H9 (cell line): ENCODE results near the gene CDH6. TPM values are rescaled to one million over a fixed set of nuclear protein-coding genes. Genes with fewer than 3 reads are reported as not detected.
A peak's percentile ranks its signal among the peaks of the same experiment; 100 is the strongest.

ENCODE experiments used
- DNase-seq: peaks from one replicate; pipeline ENCODE4 v3.0.0-alpha.2; 2017
- H2AFZ ChIP-seq: one replicate; pipeline ENCODE4 v1.6.1; 2013; ENCODE audit warnings: mild to moderate bottlenecking, low read length, control low read depth, moderate library complexity
- H2AK5ac ChIP-seq: 2 replicates; pipeline ENCODE4 v1.6.1; 2013; ENCODE audit warnings: low read length, control low read depth, mixed read lengths; ENCODE audit not compliant: insufficient read length
- H2BK120ac ChIP-seq: one replicate; pipeline ENCODE4 v1.6.1; 2013; ENCODE audit warnings: low read depth, mild to moderate bottlenecking, low read length, control low read depth, inconsistent platforms; ENCODE audit not compliant: poor library complexity, severe bottlenecking
- H2BK12ac ChIP-seq: 2 replicates; pipeline ENCODE4 v1.6.1; 2013; ENCODE audit warnings: low read length, control low read depth, mixed read lengths, low read depth; ENCODE audit not compliant: insufficient read length
- H2BK15ac ChIP-seq: 2 replicates; pipeline ENCODE4 v1.6.1; 2013; ENCODE audit warnings: low read depth, low read length, control low read depth
- H2BK20ac ChIP-seq: one replicate; pipeline ENCODE4 v1.6.1; 2013; ENCODE audit warnings: low read depth, mild to moderate bottlenecking, low read length, control low read depth, inconsistent platforms; ENCODE audit not compliant: poor library complexity, severe bottlenecking
- H2BK5ac ChIP-seq: 2 replicates; pipeline ENCODE4 v1.6.1; 2013; ENCODE audit warnings: low read length, control low read depth, mixed read lengths; ENCODE audit not compliant: insufficient read length
- H3K14ac ChIP-seq: 2 replicates; pipeline ENCODE4 v1.6.1; 2013; ENCODE audit warnings: low read length, control low read depth; ENCODE audit not compliant: insufficient read depth
- H3K18ac ChIP-seq: 2 replicates; pipeline ENCODE4 v1.6.1; 2013; ENCODE audit warnings: low read depth, mild to moderate bottlenecking, mixed read lengths, low read length, control low read depth; ENCODE audit not compliant: insufficient read length
- H3K23ac ChIP-seq: 2 replicates; pipeline ENCODE4 v1.6.1; 2013; ENCODE audit warnings: low read length, control low read depth, mixed read lengths, low read depth; ENCODE audit not compliant: insufficient read length
- H3K23me2 ChIP-seq: 2 replicates; pipeline ENCODE4 v1.6.1; 2013; ENCODE audit warnings: low read depth, mild to moderate bottlenecking, mixed read lengths, low read length, control low read depth; ENCODE audit not compliant: insufficient read length, poor library complexity, severe bottlenecking
- H3K27ac ChIP-seq: 2 replicates; pipeline ENCODE4 v1.5.1; 2013; ENCODE audit warnings: low read length, control low read depth, mixed read lengths, low read depth; ENCODE audit not compliant: insufficient read length
- H3K27me3 ChIP-seq: 2 replicates; pipeline ENCODE4 v1.6.1; 2013; ENCODE audit warnings: low read length, control low read depth, inconsistent platforms; ENCODE audit not compliant: insufficient read depth
- H3K4ac ChIP-seq: 2 replicates; pipeline ENCODE4 v1.6.1; 2013; ENCODE audit warnings: low read depth, mild to moderate bottlenecking, control low read depth, inconsistent platforms, low read length, moderate library complexity
- H3K4me1 ChIP-seq: 2 replicates; pipeline ENCODE4 v1.6.1; 2013; ENCODE audit warnings: low read length, control low read depth, inconsistent platforms; ENCODE audit not compliant: insufficient read depth
- H3K4me2 ChIP-seq: 2 replicates; pipeline ENCODE4 v1.6.1; 2013; ENCODE audit warnings: low read length, control low read depth, mixed read lengths; ENCODE audit not compliant: insufficient read length, insufficient read depth
- H3K56ac ChIP-seq: 2 replicates; pipeline ENCODE4 v1.6.1; 2013; ENCODE audit warnings: low read depth, mild to moderate bottlenecking, mixed read lengths, low read length, control low read depth; ENCODE audit not compliant: insufficient read length
- H3K79me1 ChIP-seq: 2 replicates; pipeline ENCODE4 v1.6.1; 2013; ENCODE audit warnings: low read depth, mild to moderate bottlenecking, moderate library complexity, low read length, control low read depth, inconsistent platforms; ENCODE audit not compliant: insufficient read depth, poor library complexity, severe bottlenecking
- H3K79me2 ChIP-seq: 2 replicates; pipeline ENCODE4 v1.6.1; 2013; ENCODE audit warnings: low read length, control low read depth, inconsistent platforms; ENCODE audit not compliant: insufficient read depth
- H3K9ac ChIP-seq: 2 replicates; pipeline ENCODE4 v1.6.1; 2013; ENCODE audit warnings: low read length, control low read depth, mixed read lengths; ENCODE audit not compliant: insufficient read length; ENCODE audit errors: extremely low read depth
- H3K9me3 ChIP-seq: one replicate; pipeline ENCODE4 v1.6.1; 2013; ENCODE audit warnings: low read depth, low read length, inconsistent platforms; ENCODE audit not compliant: control insufficient read depth
- H3T11ph ChIP-seq: one replicate; pipeline ENCODE4 v1.6.1; 2013; ENCODE audit warnings: mild to moderate bottlenecking, low read length, control low read depth, inconsistent platforms
- H4K20me1 ChIP-seq: one replicate; pipeline ENCODE4 v1.6.1; 2013; ENCODE audit not compliant: control insufficient read depth, insufficient read length, insufficient read depth
- H4K5ac ChIP-seq: 2 replicates; pipeline ENCODE4 v1.6.1; 2013; ENCODE audit warnings: low read depth, mild to moderate bottlenecking, mixed read lengths, low read length, control low read depth; ENCODE audit not compliant: insufficient read length
- H4K8ac ChIP-seq: replicated peaks from 2 replicates; pipeline ENCODE4 v1.6.1; 2013; ENCODE audit warnings: low read length, control low read depth, mixed read lengths, low read depth; ENCODE audit not compliant: insufficient read length
- H4K91ac ChIP-seq: 2 replicates; pipeline ENCODE4 v1.6.1; 2013; ENCODE audit warnings: low read depth, mild to moderate bottlenecking, moderate library complexity, mixed read lengths, low read length, control low read depth; ENCODE audit not compliant: insufficient read length
- H3K27ac Mint-ChIP-seq, 3 experiments: 2 replicates in 2 of 3; 3 replicates in 1 of 3; pipeline ENCODE4 v1.8.0; 2020 to 2021; ENCODE audit warnings: mixed read lengths in 3 of 3, mild to moderate bottlenecking in 1 of 3, moderate library complexity in 1 of 3
- H3K27me3 Mint-ChIP-seq: 2 replicates; pipeline ENCODE4 v1.8.0; 2021; ENCODE audit warnings: low read depth, mild to moderate bottlenecking, moderate library complexity, mixed read lengths
- H3K36me3 Mint-ChIP-seq, 3 experiments: 2 replicates in 2 of 3; 3 replicates in 1 of 3; pipeline ENCODE4 v1.8.0; 2020 to 2021; ENCODE audit warnings: low read depth in 3 of 3, mixed read lengths in 3 of 3; ENCODE audit not compliant: insufficient read depth in 1 of 3
- H3K4me1 Mint-ChIP-seq, 2 experiments: 2 replicates each; pipeline ENCODE4 v1.8.0; 2020; ENCODE audit warnings: mixed read lengths in 2 of 2
- H3K4me3 Mint-ChIP-seq, 2 experiments: 2 replicates in 1 of 2; 3 replicates in 1 of 2; pipeline ENCODE4 v1.8.0; 2020 to 2021; ENCODE audit warnings: mild to moderate bottlenecking in 2 of 2, mixed read lengths in 2 of 2, moderate library complexity in 1 of 2
- H3K9me3 Mint-ChIP-seq, 2 experiments: 2 replicates in 1 of 2; 3 replicates in 1 of 2; pipeline ENCODE4 v1.8.0; 2020; ENCODE audit warnings: mild to moderate bottlenecking in 2 of 2, mixed read lengths in 2 of 2, moderate library complexity in 1 of 2
- WGBS: extraction: QIAGEN DNeasy Blood & Tissue Kit; methylation state at CpG from one replicate; pipeline ENCODE4 v1.1.7; 2013; ENCODE audit warnings: missing lambda C conversion rate, low lambda C conversion rate, mixed read lengths; ENCODE audit not compliant: insufficient read length; ENCODE audit errors: extremely low coverage; 5-methylcytosine and 5-hydroxymethylcytosine counted together
- total RNA-seq: library from RNA; stranded (reverse); gene quantifications from 2 replicates; pipeline ENCODE4 v1.2.1, GENCODE V29; 2021
- TF ChIP-seq, protein P1 (sequence below): fragments of 200-600 bp; sonication (generic); conservative IDR thresholded peaks from 3 replicates; pipeline ENCODE4 v1.8.0; 2021; ENCODE audit warnings: antibody characterized with exemption, mild to moderate bottlenecking

Gene CDH6
- total RNA-seq, 1 experiment from 2014 or later: 11.7 TPM

- H2AK5ac ChIP-seq: no peak overlapping the region
- H3K18ac ChIP-seq: no peak overlapping the region
- peaks cover 26 to 28% of the 10 kb centered on the region in 2 experiments for H3K4me1 Mint-ChIP-seq
- no peaks in the 10 kb centered on the region; the same call in 1 of the 2 replicates for H3K4me1 ChIP-seq
- peaks cover 23% of the 10 kb centered on the region for H3K27me3 ChIP-seq
- peaks cover 9% of the 10 kb centered on the region for H3K23me2 ChIP-seq
- no peak overlapping the region for H3K27ac Mint-ChIP-seq
- H3K9ac ChIP-seq: no peak overlapping the region
- H4K8ac ChIP-seq: no peak overlapping the region
- H3K27ac ChIP-seq: no peak overlapping the region
- no peaks in the 10 kb centered on the region for H3K36me3 Mint-ChIP-seq
- WGBS: no CpG with 5 or more reads among the region's 5 CpGs
- no peak overlapping the region for H3K23ac ChIP-seq
- H3K4me3 Mint-ChIP-seq: peak overlapping the region; percentile 76 to 82
- no peak overlapping the region for H3K56ac ChIP-seq
- H3K4ac ChIP-seq: no peak overlapping the region
- no peaks in the 10 kb centered on the region for H3K79me1 ChIP-seq
- H2BK120ac ChIP-seq: no peak overlapping the region
- no peak overlapping the region for H4K91ac ChIP-seq
- H3K9me3 Mint-ChIP-seq: no peaks in the 10 kb centered on the region
- no peaks in the 10 kb centered on the region for H4K20me1 ChIP-seq
- no peak overlapping the region for H4K5ac ChIP-seq
- H3K4me2 ChIP-seq: peak overlapping the region; percentile 82
- no peaks in the 10 kb centered on the region for H3K79me2 ChIP-seq
- H2BK20ac ChIP-seq: no peak overlapping the region
- DNase-seq: no peak
- no peak overlapping the region for H3K14ac ChIP-seq
- no peak overlapping the region for H2BK15ac ChIP-seq
- no peak overlapping the region for H2BK5ac ChIP-seq
- H2BK12ac ChIP-seq: no peak overlapping the region
- H2AFZ ChIP-seq: no peak overlapping the region
- no peak overlapping the region for H3T11ph ChIP-seq
- H3K9me3 ChIP-seq: no peaks in the 10 kb centered on the region
- peaks cover 48% of the 10 kb centered on the region for H3K27me3 Mint-ChIP-seq
- TF ChIP-seq, protein P1, sequence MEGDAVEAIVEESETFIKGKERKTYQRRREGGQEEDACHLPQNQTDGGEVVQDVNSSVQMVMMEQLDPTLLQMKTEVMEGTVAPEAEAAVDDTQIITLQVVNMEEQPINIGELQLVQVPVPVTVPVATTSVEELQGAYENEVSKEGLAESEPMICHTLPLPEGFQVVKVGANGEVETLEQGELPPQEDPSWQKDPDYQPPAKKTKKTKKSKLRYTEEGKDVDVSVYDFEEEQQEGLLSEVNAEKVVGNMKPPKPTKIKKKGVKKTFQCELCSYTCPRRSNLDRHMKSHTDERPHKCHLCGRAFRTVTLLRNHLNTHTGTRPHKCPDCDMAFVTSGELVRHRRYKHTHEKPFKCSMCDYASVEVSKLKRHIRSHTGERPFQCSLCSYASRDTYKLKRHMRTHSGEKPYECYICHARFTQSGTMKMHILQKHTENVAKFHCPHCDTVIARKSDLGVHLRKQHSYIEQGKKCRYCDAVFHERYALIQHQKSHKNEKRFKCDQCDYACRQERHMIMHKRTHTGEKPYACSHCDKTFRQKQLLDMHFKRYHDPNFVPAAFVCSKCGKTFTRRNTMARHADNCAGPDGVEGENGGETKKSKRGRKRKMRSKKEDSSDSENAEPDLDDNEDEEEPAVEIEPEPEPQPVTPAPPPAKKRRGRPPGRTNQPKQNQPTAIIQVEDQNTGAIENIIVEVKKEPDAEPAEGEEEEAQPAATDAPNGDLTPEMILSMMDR: no peak
Observed at GRCh38 chr5:31194892-31195555, 1.5 kb downstream of the CDH6 start.
